GM21723 (cell line): Measurements from ENCODE around the gene TBC1D22A.

Experiments used
- ATAC-seq: cut with Tn5 transposase; IDR thresholded peaks from one replicate; pipeline ENCODE4 v1.9.1; 2021; ENCODE audit warnings: mild to moderate bottlenecking, moderate library complexity; ENCODE audit not compliant: unreplicated experiment

TBC1D22A gene

GRCh38 chr22:47018010-47018910 is 255.8 kb downstream of the TBC1D22A start:
- no peak for ATAC-seq

GRCh38 chr22:47019012-47019790 is 256.8 kb downstream of the TBC1D22A start:
- no peak for ATAC-seq

- no peak for ATAC-seq
Observed at GRCh38 chr22:47020166-47020565, 257.7 kb downstream of the TBC1D22A start.

- no peak for ATAC-seq
Observed at GRCh38 chr22:47021371-47022074, 259.1 kb downstream of the TBC1D22A start.

- no peak for ATAC-seq
Observed at GRCh38 chr22:47022075-47022473, 259.6 kb downstream of the TBC1D22A start.

- no peak for ATAC-seq
Observed at GRCh38 chr22:47022475-47022874, 260.0 kb downstream of the TBC1D22A start.

GRCh38 chr22:47023871-47024270 is 261.4 kb downstream of the TBC1D22A start:
- no peak for ATAC-seq

GRCh38 chr22:47027766-47028165 is 265.3 kb downstream of the TBC1D22A start:
- no peak for ATAC-seq

- no peak for ATAC-seq
Observed at GRCh38 chr22:47029244-47030074, 267.0 kb downstream of the TBC1D22A start.

GRCh38 chr22:47030143-47030661 is 267.8 kb downstream of the TBC1D22A start:
- ATAC-seq = no peak

GRCh38 chr22:47030881-47031627 is 268.6 kb downstream of the TBC1D22A start:
- no peak for ATAC-seq

- no peak for ATAC-seq
Observed at GRCh38 chr22:47031628-47031915, 269.1 kb downstream of the TBC1D22A start.

- ATAC-seq = no peak
Observed at GRCh38 chr22:47032091-47032943, 269.9 kb downstream of the TBC1D22A start.

GRCh38 chr22:47032956-47033647 is 270.7 kb downstream of the TBC1D22A start:
- no peak for ATAC-seq

GRCh38 chr22:47033648-47034000 is 271.2 kb downstream of the TBC1D22A start:
- ATAC-seq = no peak

- ATAC-seq = no peak
Observed at GRCh38 chr22:47034076-47034808, 271.8 kb downstream of the TBC1D22A start.

GRCh38 chr22:47034905-47035419 is 272.5 kb downstream of the TBC1D22A start:
- no peak for ATAC-seq
